Smooth muscle cell of bladder (primary cell): Measurements from ENCODE around the gene GSTCD. TPM values are rescaled to one million over a fixed set of nuclear protein-coding genes. Genes with fewer than 3 reads are reported as not detected.

Experiments used
- total RNA-seq: library from RNA; depleted of rRNA; stranded (reverse); fragments of >200 nt; gene quantifications from 2 replicates; pipeline ENCODE4 v1.2.3, GENCODE V29; 2014

The GSTCD gene, protein sequence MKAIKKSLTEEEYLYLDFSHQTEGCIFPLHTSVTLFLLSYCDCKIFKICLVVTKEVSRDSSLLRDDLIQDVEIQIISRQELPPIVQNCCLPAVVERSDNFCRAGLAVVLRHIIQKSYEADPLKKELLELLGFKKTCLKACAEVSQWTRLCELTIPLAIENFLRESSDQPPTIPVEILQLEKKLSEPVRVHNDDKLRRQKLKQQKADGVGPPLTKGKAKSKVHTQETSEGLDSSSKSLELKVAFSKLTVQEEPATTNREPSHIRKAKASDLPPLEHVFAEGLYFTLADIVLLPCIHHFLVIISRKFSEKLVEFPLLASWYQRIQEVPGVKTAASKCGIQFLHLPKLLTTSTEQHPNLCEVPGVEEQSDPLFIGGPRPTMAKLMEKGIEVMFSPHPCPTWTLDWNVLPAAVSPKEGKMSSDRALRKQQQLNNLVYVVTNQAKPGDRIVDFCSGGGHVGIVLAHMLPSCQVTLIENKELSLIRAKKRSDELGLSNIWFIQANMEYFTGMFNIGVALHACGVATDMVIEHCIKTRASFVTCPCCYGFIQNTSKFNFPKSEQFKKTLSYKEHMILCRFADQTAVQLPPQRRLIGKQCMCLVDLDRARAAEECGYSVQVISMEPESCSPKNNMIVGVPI
- total RNA-seq, result 6.1 and 7.7 TPM in 2 replicates

DNA sequence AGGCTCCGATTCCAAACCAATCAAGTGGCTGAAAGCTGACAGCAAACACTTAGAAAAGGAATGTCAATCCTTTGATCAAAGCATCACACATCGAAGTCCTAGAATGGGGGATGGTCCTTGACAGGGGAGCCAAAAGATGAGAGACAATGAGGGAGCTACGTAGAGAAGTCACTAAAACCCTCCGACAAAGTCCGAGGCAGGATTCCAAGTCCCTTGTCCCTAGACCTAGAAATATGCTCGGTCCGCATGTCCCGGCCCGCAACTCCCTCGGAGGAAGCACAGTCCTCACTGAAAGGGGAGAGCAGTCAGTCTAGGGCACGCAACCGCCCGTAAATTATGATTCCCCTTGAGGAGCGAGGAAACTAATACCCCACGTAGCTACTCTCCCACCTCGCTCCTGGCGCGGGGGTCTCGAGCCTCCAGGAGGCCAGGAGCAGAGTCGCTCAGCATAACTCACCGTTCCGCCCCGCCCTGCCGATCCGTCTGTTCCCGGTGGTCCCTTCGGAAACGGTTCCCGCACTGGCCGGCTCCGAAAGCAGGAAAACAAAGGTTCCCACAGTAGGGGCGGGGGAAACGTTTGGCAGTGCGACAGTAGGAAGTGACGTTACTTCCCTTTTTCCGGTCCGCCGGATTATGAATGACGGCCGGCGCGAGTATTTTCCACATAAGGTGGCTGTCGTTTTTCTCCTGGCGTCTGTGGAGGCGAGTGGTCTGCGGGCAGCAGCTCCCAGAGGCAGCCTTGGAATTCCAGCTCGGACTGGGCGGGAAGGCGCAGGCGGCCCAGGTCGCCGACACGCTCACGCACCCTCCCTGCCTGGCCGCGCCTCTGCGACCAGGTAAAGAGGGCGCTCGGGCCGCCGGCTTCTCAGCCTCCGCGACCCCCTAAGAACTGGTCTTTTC is at the start of gene GSTCD, which contains the start of gene INTS12:
TSS of gene GSTCD (plus strand) at position 604 of the 900 bp plus-strand sequence. CDS start 8,830 bp downstream, outside the sequence.
TSS of gene INTS12 (minus strand) at position 509 of the 900 bp plus-strand sequence. CDS start 8,684 bp downstream, outside the sequence.

GRCh38 chr4:105894660-105895582 is 186.3 kb downstream of the GSTCD start, which contains the start of gene NPNT:
Gene NPNT (plus strand): TSS chr4:105895471. CDS start chr4:105895653, 182 bp downstream.

Other genes with a start within 250 kb of the GSTCD start
- gene PPA2, start 234.7 kb upstream of the GSTCD start, total RNA-seq, result 55.6 and 61.5 TPM in 2 replicates
- not detected in 2 replicates for gene ARHGEF38, start 156.2 kb upstream of the GSTCD start, total RNA-seq
- 15.2 and 15.5 TPM in 2 replicates for gene INTS12, start 95 bp upstream of the GSTCD start, total RNA-seq
- 0.09 TPM in 1 of 2 replicates, not detected in the other for gene NPNT, start 186.7 kb downstream of the GSTCD start, total RNA-seq